GM21526 (cell line): ENCODE results near the gene CTDSP1.

Experiments
- ATAC-seq: cut with Tn5 transposase; IDR thresholded peaks from one replicate; pipeline ENCODE4 v1.9.1; 2021; ENCODE audit warnings: moderate library complexity; ENCODE audit not compliant: unreplicated experiment, low FRiP score

The CTDSP1 gene

GRCh38 chr2:218422403-218423086 is 22.9 kb downstream of the CTDSP1 start:
- ATAC-seq, result no peak

- no peak for ATAC-seq
Measured at GRCh38 chr2:218423584-218423983, 23.9 kb downstream of the CTDSP1 start.

DNA sequence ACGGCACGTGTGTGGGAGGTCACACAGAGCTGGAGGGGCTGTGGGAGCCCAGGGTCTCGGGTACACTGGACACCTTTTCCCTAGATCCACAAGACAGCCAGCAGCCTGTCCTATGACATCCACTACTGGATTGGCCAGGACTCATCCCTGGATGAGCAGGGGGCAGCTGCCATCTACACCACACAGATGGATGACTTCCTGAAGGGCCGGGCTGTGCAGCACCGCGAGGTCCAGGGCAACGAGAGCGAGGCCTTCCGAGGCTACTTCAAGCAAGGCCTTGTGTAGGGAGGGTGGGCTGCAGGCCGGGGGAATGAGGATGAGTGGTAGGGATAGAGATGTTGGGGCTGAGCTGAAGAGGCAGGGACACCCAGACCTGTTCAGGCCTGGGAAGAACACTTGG is 25.9 kb downstream of the CTDSP1 start:
- no peak for ATAC-seq

DNA sequence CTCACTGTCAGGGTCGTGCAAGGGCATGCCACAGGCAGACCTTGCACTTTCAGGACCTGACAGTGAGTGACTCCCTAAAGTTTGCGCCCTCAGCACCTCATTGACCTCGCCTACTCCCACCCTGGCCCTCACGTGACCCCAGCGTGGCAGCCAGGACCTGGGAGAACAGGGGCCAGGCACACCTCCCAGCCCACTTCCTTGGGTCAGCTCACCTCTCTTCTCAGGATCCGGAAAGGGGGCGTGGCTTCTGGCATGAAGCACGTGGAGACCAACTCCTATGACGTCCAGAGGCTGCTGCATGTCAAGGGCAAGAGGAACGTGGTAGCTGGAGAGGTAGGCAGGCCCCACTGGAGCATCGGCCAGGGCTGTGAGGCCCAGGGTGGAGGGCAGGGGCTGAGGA is 28.1 kb downstream of the CTDSP1 start:
- ATAC-seq, result no peak

- ATAC-seq, result no peak
Measured at GRCh38 chr2:218428846-218429558, 29.3 kb downstream of the CTDSP1 start.

DNA sequence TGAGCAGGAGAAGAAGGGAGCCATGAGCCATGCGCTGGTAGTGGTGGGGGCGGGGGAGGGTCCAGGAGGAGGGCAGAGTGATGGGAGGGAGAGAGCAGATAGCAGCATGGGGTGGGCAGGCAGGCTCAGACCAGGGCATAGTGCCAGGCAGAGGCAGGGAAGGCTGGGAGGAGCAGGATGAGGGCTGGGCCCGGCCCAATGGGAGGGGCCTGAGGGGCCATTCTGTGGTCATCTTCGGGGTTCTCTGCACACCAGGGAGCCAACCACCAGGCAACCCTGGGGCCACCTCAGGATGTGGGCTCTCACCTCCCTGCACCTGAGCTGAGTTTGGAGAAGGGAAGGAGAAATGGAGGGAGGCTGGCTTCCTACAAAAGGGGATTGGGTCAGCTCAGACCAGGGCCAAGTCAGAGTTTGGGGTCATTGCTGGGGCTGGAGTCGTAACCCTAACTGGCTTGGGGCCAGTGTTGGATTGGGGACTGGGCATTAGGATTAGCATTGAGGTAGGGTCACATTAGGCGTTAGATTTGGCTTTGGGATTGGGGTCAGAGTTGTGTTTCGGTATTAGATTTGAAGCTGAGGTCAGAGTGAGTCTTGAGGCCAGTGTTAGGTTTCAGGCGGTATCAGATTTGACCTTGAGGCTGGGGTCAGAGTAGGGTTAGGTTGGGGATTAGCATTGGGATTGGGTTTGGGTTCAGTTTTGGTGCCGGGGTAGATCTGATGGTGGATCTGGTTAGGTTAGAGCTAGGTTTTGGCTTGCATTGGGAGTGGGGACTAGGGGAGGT is 30.4 kb downstream of the CTDSP1 start:
- ATAC-seq, result no peak

- ATAC-seq, result no peak
Measured at GRCh38 chr2:218430721-218431120, 31.1 kb downstream of the CTDSP1 start.

DNA sequence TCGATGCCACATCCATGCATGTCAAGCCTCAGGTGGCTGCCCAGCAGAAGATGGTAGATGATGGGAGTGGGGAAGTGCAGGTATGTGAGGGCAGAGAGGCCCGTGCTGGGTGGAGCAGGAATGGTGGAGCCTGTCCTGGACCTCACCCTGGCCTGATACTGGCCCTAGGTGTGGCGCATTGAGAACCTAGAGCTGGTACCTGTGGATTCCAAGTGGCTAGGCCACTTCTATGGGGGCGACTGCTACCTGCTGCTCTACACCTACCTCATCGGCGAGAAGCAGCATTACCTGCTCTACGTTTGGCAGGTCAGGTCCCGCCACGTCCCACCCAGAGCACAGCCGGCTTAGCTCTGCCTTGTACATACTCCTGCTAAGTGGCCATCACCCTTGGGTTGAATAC is 32.2 kb downstream of the CTDSP1 start:
- no peak for ATAC-seq

DNA sequence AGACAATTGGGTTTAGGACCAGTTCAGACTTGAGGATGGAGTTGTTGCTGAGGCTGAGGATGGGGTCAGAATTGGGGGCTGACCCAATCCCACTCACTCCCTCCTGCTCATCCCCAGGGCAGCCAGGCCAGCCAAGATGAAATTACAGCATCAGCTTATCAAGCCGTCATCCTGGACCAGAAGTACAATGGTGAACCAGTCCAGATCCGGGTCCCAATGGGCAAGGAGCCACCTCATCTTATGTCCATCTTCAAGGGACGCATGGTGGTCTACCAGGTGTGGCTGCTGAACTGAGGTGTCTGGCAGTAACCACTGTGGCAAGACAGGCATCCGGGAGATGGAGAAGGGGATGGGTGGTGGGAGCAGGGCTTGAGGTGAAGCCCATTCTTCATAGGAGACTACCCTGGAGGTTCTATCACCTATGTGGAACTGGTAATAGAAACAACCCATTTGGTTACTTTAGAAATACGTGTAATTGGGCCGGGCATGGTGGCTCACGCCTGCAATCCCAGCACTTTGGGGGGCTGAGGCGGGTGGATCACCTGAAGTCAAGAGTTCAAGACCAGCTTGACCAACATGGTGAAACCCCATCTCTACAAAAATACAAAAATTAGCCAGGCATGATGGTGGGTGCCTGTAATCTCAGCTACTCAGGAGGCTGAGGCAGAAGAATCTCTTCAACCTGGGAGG is 33.2 kb downstream of the CTDSP1 start:
- no peak for ATAC-seq

DNA sequence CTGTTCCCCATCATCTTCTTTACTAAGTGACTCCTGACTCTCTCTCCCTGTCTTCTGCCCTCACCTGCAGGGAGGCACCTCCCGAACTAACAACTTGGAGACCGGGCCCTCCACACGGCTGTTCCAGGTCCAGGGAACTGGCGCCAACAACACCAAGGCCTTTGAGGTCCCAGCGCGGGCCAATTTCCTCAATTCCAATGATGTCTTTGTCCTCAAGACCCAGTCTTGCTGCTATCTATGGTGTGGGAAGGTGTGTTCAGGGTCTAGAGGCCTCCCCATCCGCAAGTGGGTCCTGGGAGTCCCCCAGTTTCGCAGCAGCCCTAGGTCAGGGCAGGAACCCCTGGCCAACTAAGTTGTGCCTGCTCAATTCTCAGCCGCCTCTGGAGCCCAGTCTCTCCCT is 34.8 kb downstream of the CTDSP1 start:
- ATAC-seq, result no peak

DNA sequence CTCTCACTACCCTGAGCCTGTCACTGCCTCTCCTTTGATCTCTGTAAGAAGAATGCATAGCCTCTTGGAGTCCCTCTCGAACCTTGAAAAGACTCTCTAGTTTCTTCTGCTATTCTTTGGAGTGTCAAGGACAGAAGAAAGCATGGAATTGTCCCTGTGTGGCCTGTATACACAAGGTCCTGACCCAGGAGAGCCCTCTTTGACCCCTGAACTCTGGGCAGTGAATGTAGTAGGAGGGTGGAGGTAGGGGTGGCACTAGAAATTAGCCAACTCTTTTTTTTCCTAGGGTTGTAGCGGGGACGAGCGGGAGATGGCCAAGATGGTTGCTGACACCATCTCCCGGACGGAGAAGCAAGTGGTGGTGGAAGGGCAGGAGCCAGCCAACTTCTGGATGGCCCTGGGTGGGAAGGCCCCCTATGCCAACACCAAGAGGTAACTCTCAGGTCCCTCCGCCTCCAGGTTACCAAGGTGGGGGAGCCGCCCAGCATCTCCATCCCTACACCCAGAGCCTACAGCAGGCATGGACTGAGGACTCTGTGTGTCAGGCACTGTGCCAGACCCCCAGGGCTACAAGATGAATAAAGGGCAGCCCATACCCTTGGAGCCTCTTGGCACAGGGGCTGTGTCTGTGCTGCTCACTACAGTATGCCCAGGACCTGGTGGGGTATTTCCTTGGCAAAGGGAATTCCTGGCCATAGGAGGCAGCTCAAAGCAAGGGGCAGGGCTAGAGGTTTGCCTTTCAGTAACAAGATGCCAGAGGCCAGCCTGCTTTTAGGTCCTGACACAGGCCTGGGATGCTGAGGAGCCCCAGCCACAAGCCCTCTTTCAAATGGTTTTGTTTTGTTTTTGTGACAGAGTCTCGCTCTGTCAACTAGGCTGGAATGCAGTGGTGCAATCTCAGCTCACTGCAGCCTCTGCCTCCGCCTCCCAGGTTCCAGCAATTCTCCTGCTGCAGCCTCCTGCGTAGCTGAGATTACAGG is 35.6 kb downstream of the CTDSP1 start:
- ATAC-seq, result no peak

DNA sequence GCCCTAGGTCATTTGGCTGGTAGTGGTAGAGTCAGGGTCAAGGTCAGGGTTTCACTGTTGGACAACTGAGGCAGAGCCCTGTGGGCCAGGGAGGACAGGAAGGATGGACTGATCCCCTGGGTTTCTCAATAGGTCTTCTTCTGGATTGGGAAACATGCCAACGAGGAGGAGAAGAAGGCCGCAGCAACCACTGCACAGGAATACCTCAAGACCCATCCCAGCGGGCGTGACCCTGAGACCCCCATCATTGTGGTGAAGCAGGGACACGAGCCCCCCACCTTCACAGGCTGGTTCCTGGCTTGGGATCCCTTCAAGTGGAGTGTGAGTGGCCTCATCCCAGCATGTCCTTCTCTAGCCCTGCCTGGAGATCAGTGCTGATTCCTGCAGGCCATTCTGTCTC is 37.3 kb downstream of the CTDSP1 start:
- ATAC-seq, result no peak

- ATAC-seq, result no peak
Measured at GRCh38 chr2:218437969-218438368, 38.3 kb downstream of the CTDSP1 start.

DNA sequence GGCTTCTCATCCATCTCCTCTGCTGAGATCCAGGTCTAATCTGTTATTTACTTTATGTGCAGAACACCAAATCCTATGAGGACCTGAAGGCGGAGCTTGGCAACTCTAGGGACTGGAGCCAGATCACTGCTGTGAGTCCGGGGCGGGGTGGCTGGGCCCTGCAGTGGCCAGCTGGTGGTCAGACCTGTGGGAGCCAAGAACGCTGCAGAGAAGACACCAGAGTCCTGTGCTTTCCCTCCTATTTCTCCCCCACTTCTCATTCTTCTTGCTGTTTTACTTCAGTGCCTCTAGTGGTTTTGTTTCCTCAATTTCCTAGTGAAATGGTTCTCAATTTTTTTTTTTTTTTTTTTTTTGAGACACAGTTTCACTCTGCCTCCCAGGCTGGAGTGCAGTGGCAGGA is 38.9 kb downstream of the CTDSP1 start:
- ATAC-seq, result no peak

- ATAC-seq, result no peak
Measured at GRCh38 chr2:218444692-218445357, 45.2 kb downstream of the CTDSP1 start.

- no peak for ATAC-seq
Measured at GRCh38 chr2:218445602-218446001, 45.9 kb downstream of the CTDSP1 start.

DNA sequence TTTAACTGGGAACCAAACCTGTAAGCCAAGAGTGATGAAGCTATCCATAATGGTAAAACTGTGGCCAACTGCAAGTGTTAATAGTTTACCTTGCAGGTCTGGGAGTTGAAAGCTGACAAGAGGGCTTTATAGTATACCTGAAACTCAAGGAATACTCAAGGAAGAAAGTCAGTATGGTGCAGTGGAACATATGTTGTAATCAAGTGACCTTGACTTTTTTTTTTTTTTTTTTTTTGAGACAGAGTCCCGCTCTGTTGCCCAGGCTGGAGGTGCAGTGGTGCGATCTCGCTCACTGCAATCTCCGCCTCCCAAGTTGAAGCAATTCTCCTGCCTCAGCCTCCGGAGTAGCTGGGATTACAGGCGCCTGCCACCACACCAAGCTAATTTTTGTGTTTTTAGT is 46.9 kb downstream of the CTDSP1 start:
- no peak for ATAC-seq

DNA sequence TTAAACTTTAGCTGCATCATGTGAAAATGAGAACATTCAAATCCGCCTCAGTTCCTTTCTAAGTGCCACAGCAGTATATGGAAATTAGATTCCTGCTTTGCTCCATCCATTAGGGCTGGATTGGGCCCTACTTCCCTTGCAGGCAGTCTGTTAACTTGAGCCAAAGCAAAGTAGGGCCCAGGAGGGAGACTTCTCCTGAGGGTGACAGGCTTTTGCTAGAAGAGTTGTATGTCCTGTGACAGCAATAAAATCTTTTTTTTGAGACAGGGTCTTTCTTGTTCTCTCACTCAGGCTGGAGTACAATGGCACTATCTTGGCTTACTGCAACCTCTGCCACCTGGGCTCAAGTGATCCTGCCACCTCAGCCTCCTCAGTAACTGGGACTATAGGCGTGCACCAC is 47.4 kb downstream of the CTDSP1 start:
- ATAC-seq, result no peak

GRCh38 chr2:218448934-218449333 is 49.3 kb downstream of the CTDSP1 start:
- no peak for ATAC-seq
